Retinal pigment epithelial cell (primary cell): ENCODE measurements around the gene PRSS22.

Experiments used
- DNase-seq: peaks from one replicate; pipeline ENCODE4 v3.0.0-alpha.2; 2010; ENCODE audit warnings: low read depth
- H3K4me3 ChIP-seq: 2 replicates; pipeline ENCODE4 v1.5.1; 2011; ENCODE audit warnings: mild to moderate bottlenecking, low read length, control low read depth, moderate library complexity
- CTCF ChIP-seq: conservative IDR thresholded peaks from 2 replicates; pipeline ENCODE4 v1.5.1; 2011; ENCODE audit warnings: low read depth, low read length, control low read depth, inconsistent platforms

PRSS22 gene

DNA sequence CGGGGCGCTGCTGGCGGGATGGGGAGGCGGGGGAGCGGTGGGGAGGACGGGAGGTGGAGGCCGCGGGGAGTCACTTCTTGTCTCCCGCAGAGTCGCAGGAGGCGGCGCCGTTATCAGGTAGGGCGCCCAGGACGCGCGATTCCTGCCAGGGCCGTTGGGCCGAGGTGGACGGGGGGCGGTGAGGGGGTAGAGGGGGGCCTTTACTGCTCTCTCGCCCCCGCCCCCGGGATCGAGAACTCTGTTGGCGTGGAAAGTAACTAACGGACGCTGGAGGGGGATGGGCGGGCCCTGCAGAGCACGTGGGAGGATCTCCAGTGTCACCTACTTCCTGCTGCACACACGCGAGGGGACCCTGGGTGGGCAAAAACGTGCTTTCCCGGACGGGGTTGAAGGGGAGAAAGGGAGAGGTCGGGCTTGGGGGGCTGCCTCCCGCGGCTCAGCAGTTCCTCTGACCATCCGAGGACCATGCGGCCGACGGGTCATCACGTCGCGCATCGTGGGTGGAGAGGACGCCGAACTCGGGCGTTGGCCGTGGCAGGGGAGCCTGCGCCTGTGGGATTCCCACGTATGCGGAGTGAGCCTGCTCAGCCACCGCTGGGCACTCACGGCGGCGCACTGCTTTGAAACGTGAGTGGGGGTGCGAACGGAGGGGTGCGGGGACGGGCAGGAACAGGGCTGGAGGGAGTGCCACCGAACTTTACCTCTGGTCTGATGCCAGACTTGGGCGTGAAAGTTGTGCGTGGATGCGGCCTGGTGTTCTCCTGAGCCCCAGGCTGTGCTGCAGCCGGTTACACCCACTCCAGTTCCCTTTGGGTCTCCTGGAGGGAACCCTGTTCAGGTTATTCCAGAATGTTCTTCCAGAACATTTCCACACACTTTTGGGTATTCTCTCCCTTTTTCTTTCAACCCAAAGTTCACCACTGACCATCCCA is 40.4 kb downstream of the PRSS22 start:
- no peak for DNase-seq
- H3K4me3 ChIP-seq, result no peak overlapping the region
- no peak for TF ChIP-seq CTCF

- no peak for TF ChIP-seq CTCF
- no peak for DNase-seq
- H3K4me3 ChIP-seq, result no peak within 1 kb of the TSS
These were observed 41.1 kb downstream of the PRSS22 start, which contains the start of gene PRSS21 for GRCh38 chr16:2816751-2817339. Gene PRSS21 (plus strand): TSS chr16:2817237. CDS start chr16:2817269, 32 bp downstream.

DNA sequence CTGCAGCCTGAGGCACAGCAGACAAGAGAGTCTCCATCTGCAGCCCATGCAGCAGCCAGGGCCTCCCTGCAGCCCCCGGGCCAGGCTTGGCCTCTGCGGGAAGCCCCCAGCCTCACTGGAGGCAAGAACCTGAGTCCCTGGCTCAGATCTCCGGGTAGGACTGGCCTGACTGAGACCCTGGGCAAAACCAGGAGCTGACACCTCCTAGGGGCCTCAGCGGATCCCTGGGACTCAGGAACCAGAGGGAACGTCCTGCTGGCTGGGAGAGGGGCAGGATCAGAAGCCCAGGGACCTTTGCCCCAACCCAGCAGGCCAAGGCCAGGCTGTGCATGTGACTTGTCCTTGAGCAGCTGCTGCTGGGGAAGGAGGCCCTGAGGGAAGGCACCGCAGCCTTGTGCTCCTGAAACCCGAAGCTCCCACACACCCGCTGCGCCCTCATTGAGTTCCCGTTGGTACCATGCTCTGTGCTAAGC is 42.6 kb downstream of the PRSS22 start:
- TF ChIP-seq CTCF, result no peak
- no peak for DNase-seq
- no peak overlapping the region for H3K4me3 ChIP-seq

DNA sequence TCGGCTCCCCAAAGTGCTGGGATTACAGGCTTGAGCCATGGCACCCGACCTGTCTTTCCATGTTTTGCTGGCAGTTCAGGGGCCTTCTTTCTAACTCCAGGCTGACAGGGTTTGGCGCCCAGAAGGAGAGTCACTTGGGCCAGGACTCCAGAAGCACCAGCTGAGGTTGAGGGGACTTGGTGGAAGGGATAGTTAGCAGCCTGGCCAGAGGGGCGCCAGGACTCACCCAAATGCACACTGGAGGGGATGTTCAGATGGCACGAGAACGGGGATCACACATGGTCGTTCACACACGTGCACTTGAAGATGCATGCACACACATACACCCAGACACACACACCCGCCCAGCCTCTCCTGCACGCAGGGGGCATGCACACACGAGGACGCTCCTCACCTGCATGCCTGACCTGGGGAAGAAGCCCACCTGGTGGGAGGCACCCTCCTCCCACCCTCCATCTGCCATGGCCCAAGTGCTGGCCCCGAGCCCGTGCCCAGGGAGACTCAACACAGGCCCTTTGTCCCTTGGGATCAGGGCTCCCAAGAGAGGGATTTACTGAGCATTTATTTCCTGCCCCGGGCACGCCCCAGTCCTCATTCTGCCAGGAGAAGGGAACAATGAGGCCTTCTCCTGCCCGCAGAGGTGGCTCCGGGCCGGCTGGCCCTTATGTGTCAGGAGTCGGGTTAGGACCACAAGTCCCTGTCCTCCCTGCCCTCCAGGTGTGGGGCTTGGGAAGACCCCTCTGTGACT is 43.2 kb downstream of the PRSS22 start:
- H3K4me3 ChIP-seq, result no peak overlapping the region
- no peak for DNase-seq
- TF ChIP-seq CTCF, result no peak

- H3K4me3 ChIP-seq, result no peak overlapping the region
- TF ChIP-seq CTCF, result no peak
- DNase-seq, result no peak
These were observed 44.2 kb downstream of the PRSS22 start for GRCh38 chr16:2813771-2814221.

DNA sequence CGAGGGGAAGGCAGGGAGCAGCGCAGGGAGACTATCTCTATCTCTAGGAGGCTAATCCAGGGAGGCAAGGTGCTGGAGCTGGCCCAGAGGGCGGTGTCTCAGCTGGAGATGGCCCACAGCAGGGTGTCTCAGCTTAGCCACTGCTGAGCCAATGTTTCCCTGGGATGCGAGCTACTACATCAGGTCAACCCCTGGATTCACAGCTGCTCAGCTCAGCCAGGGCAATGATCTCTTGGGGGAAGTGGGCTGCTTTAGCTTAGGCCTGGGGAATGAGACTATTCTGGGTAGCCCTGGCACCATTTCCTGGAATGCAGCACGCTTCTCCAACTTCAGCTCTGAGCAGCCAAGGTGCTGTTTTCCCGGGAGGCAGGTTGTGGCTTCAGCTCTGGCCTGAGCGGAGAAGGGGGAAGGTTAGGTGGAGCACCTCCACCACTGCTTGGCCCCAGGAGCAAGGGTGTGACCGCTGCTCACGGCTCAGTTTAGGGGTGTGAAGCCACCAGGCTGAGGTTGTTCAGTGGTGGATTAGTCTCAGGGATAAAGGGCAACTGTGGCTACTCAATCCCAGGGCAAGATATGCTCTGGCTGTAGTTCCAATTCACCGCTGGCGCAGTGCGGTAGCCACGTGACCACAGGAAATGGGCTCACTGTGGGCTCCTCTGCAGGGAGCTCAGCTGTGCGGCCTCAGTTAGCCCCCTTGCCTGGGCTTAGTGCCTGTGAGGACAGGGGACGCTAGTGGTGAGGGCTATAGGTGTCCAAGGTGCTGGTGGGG is 46.1 kb downstream of the PRSS22 start:
- TF ChIP-seq CTCF, result no peak
- DNase-seq, result no peak

More for the DNA sequence above, 46.1 kb downstream of the PRSS22 start:
- no peak overlapping the region for H3K4me3 ChIP-seq
